NCI-H187 (cell line): ENCODE data around the gene ATXN7L1.

Experiments used
- DNase-seq, 2 experiments: peaks; one replicate each; lab custom pipeline; 2025; lab: John Stamatoyannopoulos, UW

Gene ATXN7L1

GRCh38 chr7:105674200-105674920, 202.0 kb downstream of the ATXN7L1 start:
- no peak for DNase-seq

GRCh38 chr7:105673367-105674084, 202.9 kb downstream of the ATXN7L1 start:
- DNase-seq: peak; percentile 89 to 93

- DNase-seq: peak; percentile 47 to 86
Observed at GRCh38 chr7:105672801-105673200, 203.6 kb downstream of the ATXN7L1 start.

- no peak for DNase-seq
Observed at GRCh38 chr7:105666324-105666723, 210.1 kb downstream of the ATXN7L1 start.

- no peak for DNase-seq
Observed at GRCh38 chr7:105665684-105666083, 210.7 kb downstream of the ATXN7L1 start.

GRCh38 chr7:105664816-105665525, 211.4 kb downstream of the ATXN7L1 start:
- peak; percentile 50 to 57 for DNase-seq

- DNase-seq: no peak
Observed at GRCh38 chr7:105662998-105663397, 213.4 kb downstream of the ATXN7L1 start.

- no peak for DNase-seq
Observed at GRCh38 chr7:105661625-105662024, 214.8 kb downstream of the ATXN7L1 start.

GRCh38 chr7:105656922-105657521, 219.4 kb downstream of the ATXN7L1 start:
- DNase-seq: peak in 1 of 2 experiments; percentile 34

- peak in 1 of 2 experiments; percentile 54 for DNase-seq
Observed at GRCh38 chr7:105655500-105656380, 220.7 kb downstream of the ATXN7L1 start.

GRCh38 chr7:105655067-105655466, 221.3 kb downstream of the ATXN7L1 start:
- no peak for DNase-seq

GRCh38 chr7:105654095-105654686, 222.2 kb downstream of the ATXN7L1 start:
- DNase-seq: no peak

- no peak for DNase-seq
Observed at GRCh38 chr7:105653441-105654005, 222.9 kb downstream of the ATXN7L1 start.

GRCh38 chr7:105652359-105652993, 223.9 kb downstream of the ATXN7L1 start:
- peak; percentile 73 to 84 for DNase-seq

- DNase-seq: no peak
Observed at GRCh38 chr7:105651798-105652197, 224.6 kb downstream of the ATXN7L1 start.

GRCh38 chr7:105650382-105650970, 225.9 kb downstream of the ATXN7L1 start:
- no peak for DNase-seq

GRCh38 chr7:105649727-105650381, 226.5 kb downstream of the ATXN7L1 start:
- no peak for DNase-seq

- DNase-seq: peak; percentile 47 to 51
Observed at GRCh38 chr7:105648561-105649401, 227.6 kb downstream of the ATXN7L1 start.
